ENCODE measurements around the gene FNDC5. TPM values are rescaled to one million over a fixed set of nuclear protein-coding genes. Genes with fewer than 3 reads are reported as not detected.

Gene FNDC5
- total RNA-seq, 3 donors from 2014 or later (not counting 1 experiment from before 2014, with no cell fraction given) = 0.36 TPM; not detected in 2

- H3K27ac Mint-ChIP-seq = no peak overlapping the region
- H3K9me3 Mint-ChIP-seq = no peaks in the 10 kb centered on the region
- intact Hi-C loops (cut with micrococcal nuclease) = loop anchor here (10.0 kb wide), 1 partner anchor 430 kb away; no protein-coding TSS in a partner anchor
- DNase-seq (no peak), ATAC-seq (no peak)
- H3K4me3 ChIP-seq (ENCODE audit: low read length) = no peak overlapping the region
- H3K36me3 Mint-ChIP-seq = no peaks in the 10 kb centered on the region
- 78% methylated on average over 5 of the region's 5 CpGs for WGBS (ENCODE audit: insufficient coverage)
- H3K4me3 Mint-ChIP-seq = no peak overlapping the region
- peaks cover 18 to 30% of the 10 kb centered on the region in 2 donors for H3K27me3 Mint-ChIP-seq (ENCODE audit: low read depth in 2 of 2)
- peaks cover 0 to 15% of the 10 kb centered on the region in 2 donors for H3K4me1 Mint-ChIP-seq
- no peak overlapping the region for H3K27ac ChIP-seq (ENCODE audit: low read length)
- no peak for TF ChIP-seq CTCF (IDR thresholded peaks at IDR 0.05)
- H3K9me3 ChIP-seq (ENCODE audit: control insufficient read depth, insufficient read depth, low read length) = no peaks in the 10 kb centered on the region
- peaks cover 23% of the 10 kb centered on the region for H3K27me3 ChIP-seq (ENCODE audit: control insufficient read depth, insufficient read depth, low read length)
- no peaks in the 10 kb centered on the region for H3K36me3 ChIP-seq (ENCODE audit: control insufficient read depth, insufficient read depth, low read length)
- H3K4me1 ChIP-seq (ENCODE audit: control insufficient read depth, insufficient read depth, low read length) = peaks cover 27% of the 10 kb centered on the region
Observed at GRCh38 chr1:32874860-32875752, 4.4 kb upstream of the FNDC5 start.

- peaks cover 0 to 26% of the 10 kb centered on the region in 2 donors for H3K4me1 Mint-ChIP-seq
- ATAC-seq = no peak
- H3K27ac Mint-ChIP-seq = no peak overlapping the region
Observed at GRCh38 chr1:32873484-32873883, 2.8 kb upstream of the FNDC5 start.

GRCh38 chr1:32872192-32872460 is 1.4 kb upstream of the FNDC5 start:
- H3K4me1 Mint-ChIP-seq = peaks cover 0 to 26% of the 10 kb centered on the region in 2 donors
- no peak overlapping the region for H3K27ac ChIP-seq (ENCODE audit: low read length)
- peaks cover 27% of the 10 kb centered on the region for H3K27me3 ChIP-seq (ENCODE audit: control insufficient read depth, insufficient read depth, low read length)
- intact Hi-C loops (cut with micrococcal nuclease) = loop anchor here (1.0 to 10.0 kb wide), 3 partner anchors 160 to 427 kb away; no protein-coding TSS in a partner anchor
- H3K4me3 Mint-ChIP-seq = no peak overlapping the region
- 50% methylated on average over 6 of the region's 7 CpGs for WGBS (ENCODE audit: insufficient coverage)
- ATAC-seq = no peak
- no peaks in the 10 kb centered on the region for H3K36me3 ChIP-seq (ENCODE audit: control insufficient read depth, insufficient read depth, low read length)
- no peak for DNase-seq
- no peak overlapping the region for H3K4me3 ChIP-seq (ENCODE audit: low read length)
- no peaks in the 10 kb centered on the region for H3K9me3 Mint-ChIP-seq
- TF ChIP-seq CTCF (IDR thresholded peaks at IDR 0.05) = no peak
- no peaks in the 10 kb centered on the region for H3K36me3 Mint-ChIP-seq
- peaks cover 28 to 41% of the 10 kb centered on the region in 2 donors for H3K27me3 Mint-ChIP-seq (ENCODE audit: low read depth in 2 of 2)
- H3K27ac Mint-ChIP-seq = no peak overlapping the region
- peaks cover 31% of the 10 kb centered on the region for H3K4me1 ChIP-seq (ENCODE audit: control insufficient read depth, insufficient read depth, low read length)
- no peaks in the 10 kb centered on the region for H3K9me3 ChIP-seq (ENCODE audit: control insufficient read depth, insufficient read depth, low read length)

More at GRCh38 chr1:32873484-32873883, 2.8 kb upstream of the FNDC5 start:
- DNase-seq = no peak
- no peaks in the 10 kb centered on the region for H3K36me3 ChIP-seq (ENCODE audit: control insufficient read depth, insufficient read depth, low read length)
- no peaks in the 10 kb centered on the region for H3K36me3 Mint-ChIP-seq
- H3K9me3 ChIP-seq (ENCODE audit: control insufficient read depth, insufficient read depth, low read length) = no peaks in the 10 kb centered on the region
- no peak overlapping the region for H3K4me3 ChIP-seq (ENCODE audit: low read length)
- H3K27me3 ChIP-seq (ENCODE audit: control insufficient read depth, insufficient read depth, low read length) = peaks cover 29% of the 10 kb centered on the region
- intact Hi-C loops (cut with micrococcal nuclease) = loop anchor here (10.0 kb wide), 1 partner anchor 429 kb away; no protein-coding TSS in a partner anchor
- H3K4me1 ChIP-seq (ENCODE audit: control insufficient read depth, insufficient read depth, low read length) = peaks cover 31% of the 10 kb centered on the region
- no peak overlapping the region for H3K27ac ChIP-seq (ENCODE audit: low read length)
- 77% methylated on average over 4 of the region's 5 CpGs for WGBS (ENCODE audit: insufficient coverage)
- no peaks in the 10 kb centered on the region for H3K9me3 Mint-ChIP-seq
- TF ChIP-seq CTCF (IDR thresholded peaks at IDR 0.05) = no peak
- peaks cover 28 to 41% of the 10 kb centered on the region in 2 donors for H3K27me3 Mint-ChIP-seq (ENCODE audit: low read depth in 2 of 2)
- no peak overlapping the region for H3K4me3 Mint-ChIP-seq

Data from natural killer cell (primary cell).